Activated CD4-positive, alpha-beta memory T cell treated with anti-CD3 and anti-CD28 coated beads for 36 hours (primary cell): ENCODE results near the gene ACSM5. TPM values are rescaled to one million over a fixed set of nuclear protein-coding genes. Genes with fewer than 3 reads are reported as not detected.
"Not testable (repeated sequence)": the region's sequence is repeated elsewhere in the genome, so short reads cannot be mapped to it uniquely, and the experiment has no call there.

Experiments used
- CTCF ChIA-PET: fragments of 350-600 bp; sonication (Branson Sonifier 250); formaldehyde crosslinking; loops from one replicate; lab custom pipeline; 2021; ENCODE audit warnings: antibody characterized with exemption, inconsistent platforms; lab: Charles Lee
- POLR2A ChIA-PET: fragments of 350-600 bp; sonication (Branson Sonifier 250); formaldehyde crosslinking; loops from one replicate; lab custom pipeline; 2021; ENCODE audit warnings: antibody characterized with exemption; lab: Charles Lee
- DNase-seq: peaks from one replicate; pipeline ENCODE4 v3.0.0-alpha.2; 2020
- H3K27ac Mint-ChIP-seq: one replicate; pipeline ENCODE4 v1.8.0; 2021; ENCODE audit warnings: mixed read lengths
- H3K27me3 Mint-ChIP-seq: one replicate; pipeline ENCODE4 v1.8.0; 2021; ENCODE audit warnings: mixed read lengths
- H3K36me3 Mint-ChIP-seq: one replicate; pipeline ENCODE4 v1.8.0; 2021; ENCODE audit warnings: mixed read lengths
- H3K4me1 Mint-ChIP-seq: one replicate; pipeline ENCODE4 v1.8.0; 2021; ENCODE audit warnings: low read depth, mixed read lengths
- H3K4me3 Mint-ChIP-seq: one replicate; pipeline ENCODE4 v1.8.0; 2021; ENCODE audit warnings: mild to moderate bottlenecking, mixed read lengths
- H3K9me3 Mint-ChIP-seq: one replicate; pipeline ENCODE4 v1.8.0; 2021; ENCODE audit warnings: mixed read lengths
- intact Hi-C: fragments of 100-400 bp; cut with micrococcal nuclease; formaldehyde crosslinking; loops from one replicate; pipeline ENCODE4 v1.15.1; 2023
- total RNA-seq, 2 experiments: library from RNA; stranded (reverse); gene quantifications; one replicate each; pipeline ENCODE4 v1.2.3, GENCODE V29; 2021

Gene ACSM5
- total RNA-seq, 2 experiments from 2014 or later, result not detected

- POLR2A ChIA-PET, H3K36me3 Mint-ChIP-seq, DNase-seq, CTCF ChIA-PET, H3K4me1 Mint-ChIP-seq, intact Hi-C loops, H3K27me3 Mint-ChIP-seq, H3K4me3 Mint-ChIP-seq, H3K27ac Mint-ChIP-seq: not testable (repeated sequence)
- H3K9me3 Mint-ChIP-seq, result peaks cover 14% of the 10 kb centered on the region
Observed at GRCh38 chr16:20469930-20470329, 60.6 kb downstream of the ACSM5 start.

GRCh38 chr16:20470732-20471131 lies 61.4 kb downstream of the ACSM5 start:
- intact Hi-C loops, result not testable (repeated sequence)

GRCh38 chr16:20477188-20477744 lies 67.9 kb downstream of the ACSM5 start:
- POLR2A ChIA-PET, intact Hi-C loops, H3K4me1 Mint-ChIP-seq, H3K4me3 Mint-ChIP-seq, DNase-seq, H3K9me3 Mint-ChIP-seq, H3K36me3 Mint-ChIP-seq, H3K27ac Mint-ChIP-seq, CTCF ChIA-PET: not testable (repeated sequence)
- H3K27me3 Mint-ChIP-seq, result peaks cover 11% of the 10 kb centered on the region

More at GRCh38 chr16:20470732-20471131, 61.4 kb downstream of the ACSM5 start:
- H3K27me3 Mint-ChIP-seq, CTCF ChIA-PET, H3K27ac Mint-ChIP-seq, H3K36me3 Mint-ChIP-seq, DNase-seq, H3K4me1 Mint-ChIP-seq, POLR2A ChIA-PET, H3K4me3 Mint-ChIP-seq: not testable (repeated sequence)
- peaks cover 15% of the 10 kb centered on the region for H3K9me3 Mint-ChIP-seq

- CTCF ChIA-PET, H3K4me1 Mint-ChIP-seq, DNase-seq, H3K27ac Mint-ChIP-seq, H3K27me3 Mint-ChIP-seq, POLR2A ChIA-PET, H3K36me3 Mint-ChIP-seq, H3K4me3 Mint-ChIP-seq, H3K9me3 Mint-ChIP-seq, intact Hi-C loops: not testable (repeated sequence)
Observed at GRCh38 chr16:20483989-20484388, 74.7 kb downstream of the ACSM5 start.

- intact Hi-C loops, result no loop called here
- POLR2A ChIA-PET, result no interaction called here
- Mint-ChIP-seq H3K4me1 (no peaks in the 10 kb centered on the region), H3K4me3 (no peak overlapping the region), H3K27ac (no peak overlapping the region), H3K27me3 (peaks cover 6% of the 10 kb centered on the region), H3K9me3 (no peaks in the 10 kb centered on the region), H3K36me3 (no peaks in the 10 kb centered on the region)
- CTCF ChIA-PET, result no interaction called here
- DNase-seq, result no peak
Observed at GRCh38 chr16:20484726-20485125, 75.4 kb downstream of the ACSM5 start.

- POLR2A ChIA-PET, result no interaction called here
- intact Hi-C loops, result no loop called here
- no peaks in the 10 kb centered on the region for H3K9me3 Mint-ChIP-seq
Observed at GRCh38 chr16:20485408-20485807, 76.1 kb downstream of the ACSM5 start.

More at GRCh38 chr16:20485408-20485807, 76.1 kb downstream of the ACSM5 start:
- Mint-ChIP-seq H3K27ac (no peak overlapping the region), H3K4me3 (no peak overlapping the region), H3K36me3 (no peaks in the 10 kb centered on the region), H3K27me3 (peaks cover 5% of the 10 kb centered on the region), H3K4me1 (no peaks in the 10 kb centered on the region)
- no peak for DNase-seq
- CTCF ChIA-PET, result no interaction called here

Other genes starting within 250 kb of the ACSM5 start
- gene GP2, start 82.0 kb upstream of the ACSM5 start, total RNA-seq, result not detected
- not detected for gene UMOD, start 56.8 kb upstream of the ACSM5 start, total RNA-seq
- gene PDILT, start 4.8 kb upstream of the ACSM5 start, total RNA-seq, result not detected
- not detected for gene ACSM2A, start 42.0 kb downstream of the ACSM5 start, total RNA-seq
- gene ACSM2B, start 166.8 kb downstream of the ACSM5 start, total RNA-seq, result not detected